Lower leg skin (tissue), 4 donors: ENCODE measurements around the gene TGFBR3. TPM values are rescaled to one million over a fixed set of nuclear protein-coding genes. Genes with fewer than 3 reads are reported as not detected.

Source experiments
- DNase-seq, 2 donors: peaks; one replicate each; pipeline ENCODE4 v3.0.0-alpha.2; 2019; ENCODE audit warnings: low spot score in 2 of 2
- H3K4me3 ChIP-seq: fragments of 200-600 bp; sonication (generic); 2 replicates; pipeline ENCODE4 v1.5.1; 2017; ENCODE audit warnings: mild to moderate bottlenecking, low read depth; ENCODE audit not compliant: poor library complexity, severe bottlenecking
- CTCF ChIP-seq, 3 donors: fragments of 450-650 bp; IDR thresholded peaks; one replicate each; pipeline ENCODE4 v1.5.1; 2016; ENCODE audit warnings: antibody characterized with exemption in 3 of 3, mild to moderate bottlenecking in 3 of 3, moderate library complexity in 2 of 3
- POLR2A ChIP-seq, 2 donors: fragments of 450-650 bp; IDR thresholded peaks; one replicate each; pipeline ENCODE4 v1.6.1; 2016 to 2017; ENCODE audit warnings: antibody characterized with exemption in 2 of 2, mild to moderate bottlenecking in 1 of 2, moderate library complexity in 1 of 2
- WGBS, 2 donors: methylation state at CpG; one replicate each; pipeline ENCODE4 v1.1.5; 2018; 5-methylcytosine and 5-hydroxymethylcytosine counted together
- intact Hi-C: fragments of 100-400 bp; cut with DNase I; formaldehyde crosslinking; loops from one replicate; pipeline ENCODE4 v1.15.0; 2023; ENCODE audit warnings: low total_unique reads
- total RNA-seq, 4 donors: library from RNA; depleted of rRNA; stranded (reverse); fragments of >200 nt; gene quantifications; one replicate each; pipeline ENCODE4 v1.1.0, GENCODE V29; 2016

TGFBR3 gene
- total RNA-seq, 4 donors from 2014 or later: 79.4 to 134 (median 116) TPM

DNA sequence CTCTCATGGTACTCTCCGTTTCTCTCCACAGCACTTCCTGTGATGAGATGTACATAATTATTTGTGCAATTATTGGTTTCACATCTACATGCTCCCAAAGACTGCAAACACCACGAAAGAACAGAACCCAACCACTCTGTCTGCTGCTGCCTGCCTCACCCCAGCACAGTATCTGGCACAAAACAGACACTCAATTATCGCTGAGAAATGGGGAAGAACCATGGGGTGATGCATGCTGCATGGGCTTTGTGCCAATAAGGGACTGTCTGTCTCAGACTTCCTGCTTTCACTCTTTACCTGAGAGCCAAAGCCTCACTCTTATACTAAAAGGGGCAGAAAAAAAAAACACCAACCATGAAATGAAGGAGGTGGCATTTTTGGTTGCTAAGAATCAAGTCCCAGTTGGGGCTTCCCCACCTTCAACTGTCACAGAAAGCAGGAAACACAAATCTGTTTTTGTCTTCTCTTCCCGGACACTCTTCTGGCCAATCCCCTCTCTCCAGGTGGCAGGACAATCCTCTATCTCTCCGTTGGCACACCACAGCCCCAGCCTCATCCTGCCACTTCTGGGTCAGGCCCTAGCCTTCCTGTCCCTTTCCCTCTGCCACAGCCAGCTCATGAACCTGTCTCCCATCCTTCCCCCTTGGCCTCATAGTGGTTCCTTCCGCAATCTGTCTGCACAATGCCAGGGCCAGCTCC is 82.0 kb downstream of the TGFBR3 start:
- no peak for TF ChIP-seq POLR2A (IDR thresholded peaks at IDR 0.05)
- intact Hi-C loops: no loop called here
- WGBS, 2 donors: 13 to 34% methylated on average over 6 of the region's 6 CpGs
- no peak overlapping the region for H3K4me3 ChIP-seq
- DNase-seq: peak in 1 of 2 donors; percentile 85

DNA sequence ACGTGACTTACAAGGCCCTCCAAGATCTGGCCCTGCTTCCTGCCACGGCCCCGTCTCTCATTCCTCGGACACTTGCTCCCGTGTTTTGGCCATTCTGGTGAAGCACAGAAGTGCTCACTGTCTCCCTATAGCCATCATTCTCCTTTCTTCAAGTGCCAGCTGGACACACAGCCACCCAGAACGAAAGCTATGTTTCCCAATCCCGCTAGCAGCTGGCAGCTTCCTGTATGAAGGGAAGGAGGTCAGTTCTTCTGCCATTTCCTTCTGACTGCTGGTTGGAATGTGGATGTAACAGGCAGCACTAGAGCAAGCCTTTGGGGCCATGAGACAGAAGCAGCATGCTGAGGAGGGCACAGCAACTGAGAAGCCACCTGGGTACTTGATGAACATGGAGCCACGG is 82.8 kb downstream of the TGFBR3 start:
- WGBS, 2 donors: 57 to 69% methylated on average over 8 of the region's 8 CpGs
- intact Hi-C loops: no loop called here
- TF ChIP-seq POLR2A (IDR thresholded peaks at IDR 0.05) (no peak), CTCF (IDR thresholded peaks at IDR 0.05) (no peak)
- H3K4me3 ChIP-seq: no peak overlapping the region
- peak in 1 of 2 donors; percentile 89 for DNase-seq

DNA sequence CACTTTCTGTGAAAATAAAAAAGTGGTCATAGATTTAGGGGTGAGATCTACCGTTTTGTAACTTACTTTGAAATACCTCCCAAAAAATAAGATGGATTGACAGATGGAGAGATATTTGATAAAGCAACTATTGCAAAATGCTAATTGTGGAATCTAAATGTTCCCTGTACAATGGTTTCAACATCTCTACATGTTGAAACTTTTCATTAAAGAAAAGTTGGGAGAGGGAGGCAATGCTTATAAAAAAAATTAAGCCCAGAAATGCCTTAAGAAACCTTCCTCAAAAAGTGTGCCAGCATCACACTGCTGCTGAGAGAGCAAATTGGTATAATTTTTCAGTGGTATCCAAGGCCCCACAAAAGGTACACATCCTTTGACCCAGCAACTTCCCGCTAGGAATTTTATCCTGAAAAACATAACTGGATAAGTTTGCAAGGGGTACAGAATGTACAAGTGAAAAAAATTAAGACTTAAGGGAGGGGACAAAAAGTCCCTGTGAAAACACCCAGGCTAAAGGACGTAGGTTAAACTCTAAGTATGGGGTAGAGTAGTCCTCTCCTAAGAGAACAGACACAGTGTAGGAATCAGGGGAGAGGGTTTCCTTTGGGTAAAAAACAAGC is 84.3 kb downstream of the TGFBR3 start:
- no peak overlapping the region for H3K4me3 ChIP-seq
- no peak for DNase-seq
- 74 to 76% methylated on average over 3 of the region's 3 CpGs for WGBS, 2 donors
- intact Hi-C loops: no loop called here
- no peak for TF ChIP-seq CTCF (IDR thresholded peaks at IDR 0.05)
- no peak for TF ChIP-seq POLR2A (IDR thresholded peaks at IDR 0.05)

- TF ChIP-seq POLR2A (IDR thresholded peaks at IDR 0.05): no peak
- no peak for TF ChIP-seq CTCF (IDR thresholded peaks at IDR 0.05)
- peak in 1 of 2 donors; percentile 52 for DNase-seq
- intact Hi-C loops: no loop called here
- WGBS, 2 donors: 74 to 83% methylated on average over 3 of the region's 3 CpGs
- H3K4me3 ChIP-seq: no peak overlapping the region
Observed at GRCh38 chr1:91799863-91800262, 86.1 kb downstream of the TGFBR3 start.

DNA sequence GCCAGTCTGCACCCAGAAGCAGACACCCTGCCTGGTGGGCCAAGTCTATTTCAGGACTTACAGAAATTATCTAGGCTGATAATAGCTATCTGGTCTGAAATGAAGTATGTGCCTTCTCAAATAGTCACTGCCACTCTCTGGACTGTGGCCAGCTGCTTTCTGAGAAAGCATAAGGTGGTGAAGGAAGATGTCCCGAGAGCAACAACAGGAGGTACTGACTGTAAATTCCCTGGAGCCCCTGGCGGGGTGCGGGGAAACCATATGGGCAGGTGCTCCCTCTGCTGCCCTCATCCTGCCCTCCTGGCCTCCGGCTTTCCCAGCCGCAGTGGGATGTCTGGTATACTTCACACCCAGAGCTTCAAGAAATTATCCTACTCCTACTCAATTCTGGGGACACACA is 86.8 kb downstream of the TGFBR3 start:
- intact Hi-C loops: no loop called here
- peak in 1 of 2 donors; percentile 80 for DNase-seq
- WGBS, 2 donors: 75 to 85% methylated on average over 5 of the region's 5 CpGs
- TF ChIP-seq POLR2A (IDR thresholded peaks at IDR 0.05) (no peak), CTCF (IDR thresholded peaks at IDR 0.05) (no peak)
- no peak overlapping the region for H3K4me3 ChIP-seq

- TF ChIP-seq CTCF (IDR thresholded peaks at IDR 0.05): no peak
- TF ChIP-seq POLR2A (IDR thresholded peaks at IDR 0.05): no peak
- intact Hi-C loops: no loop called here
- WGBS, 2 donors: 40 to 45% methylated on average over 2 of the region's 2 CpGs
- peak in 1 of 2 donors; percentile 59 for DNase-seq
- H3K4me3 ChIP-seq: no peak overlapping the region
Observed at GRCh38 chr1:91798740-91799139, 87.2 kb downstream of the TGFBR3 start.
